HepG2 (cell line): ENCODE measurements around the gene HOXD9. TPM values are rescaled to one million over a fixed set of nuclear protein-coding genes. Genes with fewer than 3 reads are reported as not detected.

Experiments used
- BCL6 ChIP-seq: IDR thresholded peaks from 2 replicates; pipeline ENCODE4 v1.6.1; 2016; ENCODE audit warnings: missing genetic modification reagents, missing compliant biosample characterization
- BORCS8-MEF2B ChIP-seq: sonication (generic); formaldehyde crosslinking; IDR thresholded peaks from 2 replicates; pipeline ENCODE4 v1.8.0; 2022; ENCODE audit warnings: mild to moderate bottlenecking, missing genetic modification reagents
- CENPT ChIP-seq: sonication (generic); formaldehyde crosslinking; IDR thresholded peaks from 2 replicates; pipeline ENCODE4 v1.8.0; 2022; ENCODE audit warnings: low read depth, mild to moderate bottlenecking, moderate library complexity, missing genetic modification reagents
- NRL ChIP-seq: sonication (generic); formaldehyde crosslinking; IDR thresholded peaks from 2 replicates; pipeline ENCODE4 v1.5.0; 2020; ENCODE audit warnings: missing genetic modification reagents, mild to moderate bottlenecking, moderate library complexity, borderline replicate concordance
- PHF5A ChIP-seq: IDR thresholded peaks from one replicate; pipeline ENCODE4 v1.6.1; 2018; ENCODE audit warnings: low read depth, missing genetic modification reagents; ENCODE audit not compliant: unreplicated experiment
- RFX3 ChIP-seq: IDR thresholded peaks from 2 replicates; pipeline ENCODE4 v1.6.1; 2016; ENCODE audit warnings: missing biosample characterization, missing genetic modification reagents
- RXRB ChIP-seq: IDR thresholded peaks from 2 replicates; pipeline ENCODE4 v1.6.1; 2016; ENCODE audit warnings: borderline replicate concordance, missing genetic modification reagents, missing compliant biosample characterization
- SCMH1 ChIP-seq: sonication (generic); formaldehyde crosslinking; IDR thresholded peaks from 2 replicates; pipeline ENCODE4 v1.9.0; 2021; ENCODE audit warnings: missing genetic modification reagents, mild to moderate bottlenecking, borderline replicate concordance
- SOX5 ChIP-seq: IDR thresholded peaks from 2 replicates; pipeline ENCODE4 v1.6.1; 2016; ENCODE audit warnings: borderline replicate concordance
- SP5 ChIP-seq: IDR thresholded peaks from 2 replicates; pipeline ENCODE4 v1.6.1; 2016; ENCODE audit warnings: low read depth, borderline replicate concordance
- SRSF4 ChIP-seq: fragments of 200-400 bp; formaldehyde crosslinking; IDR thresholded peaks from one replicate; pipeline ENCODE4 v1.6.1; 2018; ENCODE audit warnings: mild to moderate bottlenecking, low read depth, low read length, moderate library complexity; ENCODE audit not compliant: poor library complexity, severe bottlenecking
- TBX3 ChIP-seq: fragments of 450-650 bp; IDR thresholded peaks from 2 replicates; pipeline ENCODE4 v1.6.1; 2017; ENCODE audit warnings: antibody characterized with exemption, mild to moderate bottlenecking, inconsistent platforms, borderline replicate concordance
- ZNF572 ChIP-seq: sonication (generic); formaldehyde crosslinking; IDR thresholded peaks from 2 replicates; pipeline ENCODE4 v1.5.1; 2020; ENCODE audit warnings: mild to moderate bottlenecking, missing genetic modification reagents
- ZNF720 ChIP-seq: sonication (generic); formaldehyde crosslinking; IDR thresholded peaks from 2 replicates; pipeline ENCODE4 v1.4.0; 2020; ENCODE audit warnings: missing genetic modification reagents
- polyA plus RNA-seq, 8 experiments: library from polyadenylated mRNA; depleted of rRNA in 3 of 8; stranded (reverse) in 7 of 8; unstranded in 1 of 8; fragments of >200 nt; fragmentation: Illumina TruSeq in 4 of 8; extraction: Trizol in 4 of 8; gene quantifications; 2 replicates each; pipeline versions ENCODE4 v1.2.1 to v1.2.3, GENCODE V29; 2011 to 2016; ENCODE audit warnings: low read depth in 4 of 8, missing spikeins in 1 of 8, mixed read lengths in 1 of 8; ENCODE audit not compliant: insufficient read depth in 1 of 8
- total RNA-seq, 5 experiments: library from RNA; depleted of rRNA; stranded (reverse); fragments of >200 nt; fragmentation: Illumina TruSeq; extraction: Trizol; gene quantifications; 2 replicates each; pipeline ENCODE4 v1.2.3, GENCODE V29; 2016; ENCODE audit warnings: low read depth in 1 of 5
- TF ChIP-seq, protein P1 (sequence below): sonication (generic); formaldehyde crosslinking; conservative IDR thresholded peaks from 2 replicates; pipeline ENCODE4 v1.4.0; 2020; ENCODE audit warnings: missing genetic modification reagents
- TF ChIP-seq, protein P2 (sequence below), 2 experiments: sonication (generic) in 1 of 2; formaldehyde crosslinking in 1 of 2; IDR thresholded peaks; 2 replicates each; pipeline versions ENCODE4 v1.6.1 to v1.9.0; 2014 to 2022; ENCODE audit warnings: antibody characterized with exemption in 1 of 2, borderline replicate concordance in 1 of 2, inconsistent platforms in 1 of 2, low read depth in 1 of 2, missing genetic modification reagents in 1 of 2
- TF ChIP-seq, protein P3 (sequence below): sonication (generic); formaldehyde crosslinking; IDR thresholded peaks from 2 replicates; pipeline ENCODE4 v1.5.0; 2020; ENCODE audit warnings: missing genetic modification reagents

Gene HOXD9
- total and polyA plus RNA-seq, 2 of the 13 experiments (the other 11 are each of a cell fraction or from before 2014, with no cell fraction given): not detected

DNA sequence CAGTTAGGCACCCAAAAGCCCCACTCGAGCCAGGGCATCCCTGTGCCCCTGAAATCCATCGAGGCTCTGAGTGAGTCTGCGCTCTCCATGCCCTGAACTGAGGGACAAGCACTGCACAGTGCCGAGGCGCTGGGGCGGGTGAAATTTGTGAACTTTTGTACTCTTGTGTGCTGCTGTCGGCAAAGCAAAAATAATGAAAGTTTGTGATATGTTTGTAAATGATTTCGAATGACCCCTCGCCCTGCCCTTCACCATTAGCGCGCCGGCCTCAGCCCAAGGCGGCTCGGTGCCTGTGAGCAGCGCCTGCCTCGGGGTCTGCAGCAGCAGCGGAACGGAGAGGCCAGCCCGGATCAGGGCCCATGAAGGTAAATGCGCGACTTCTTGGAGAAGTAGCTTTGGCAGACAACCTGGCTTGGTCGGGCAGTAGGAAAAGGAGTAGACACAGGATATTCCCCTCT, 27.0 kb downstream of the HOXD9 start (continued):
- TF ChIP-seq RXRB (CRISPR knock-in tag) (no peak), TBX3 (no peak), SP5 (CRISPR knock-in tag) (no peak), SCMH1 (CRISPR knock-in tag) (no peak), NRL (CRISPR knock-in tag) (0 out of 2 replicates have a peak, but pooled peaks have one; percentile 20), ZNF720 (CRISPR knock-in tag) (no peak), SOX5 (CRISPR knock-in tag) (no peak), BCL6 (CRISPR knock-in tag) (no peak), PHF5A (CRISPR knock-in tag) (no peak), ZNF572 (0 out of 2 replicates have a peak, but pooled peaks have one; percentile 23), RFX3 (CRISPR knock-in tag) (no peak), CENPT (no peak), BORCS8-MEF2B (CRISPR knock-in tag) (no peak), SRSF4 (no peak)
- TF ChIP-seq, protein P1, sequence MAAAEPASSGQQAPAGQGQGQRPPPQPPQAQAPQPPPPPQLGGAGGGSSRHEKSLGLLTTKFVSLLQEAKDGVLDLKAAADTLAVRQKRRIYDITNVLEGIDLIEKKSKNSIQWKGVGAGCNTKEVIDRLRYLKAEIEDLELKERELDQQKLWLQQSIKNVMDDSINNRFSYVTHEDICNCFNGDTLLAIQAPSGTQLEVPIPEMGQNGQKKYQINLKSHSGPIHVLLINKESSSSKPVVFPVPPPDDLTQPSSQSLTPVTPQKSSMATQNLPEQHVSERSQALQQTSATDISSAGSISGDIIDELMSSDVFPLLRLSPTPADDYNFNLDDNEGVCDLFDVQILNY (CRISPR knock-in tag): no peak
- TF ChIP-seq, protein P2, sequence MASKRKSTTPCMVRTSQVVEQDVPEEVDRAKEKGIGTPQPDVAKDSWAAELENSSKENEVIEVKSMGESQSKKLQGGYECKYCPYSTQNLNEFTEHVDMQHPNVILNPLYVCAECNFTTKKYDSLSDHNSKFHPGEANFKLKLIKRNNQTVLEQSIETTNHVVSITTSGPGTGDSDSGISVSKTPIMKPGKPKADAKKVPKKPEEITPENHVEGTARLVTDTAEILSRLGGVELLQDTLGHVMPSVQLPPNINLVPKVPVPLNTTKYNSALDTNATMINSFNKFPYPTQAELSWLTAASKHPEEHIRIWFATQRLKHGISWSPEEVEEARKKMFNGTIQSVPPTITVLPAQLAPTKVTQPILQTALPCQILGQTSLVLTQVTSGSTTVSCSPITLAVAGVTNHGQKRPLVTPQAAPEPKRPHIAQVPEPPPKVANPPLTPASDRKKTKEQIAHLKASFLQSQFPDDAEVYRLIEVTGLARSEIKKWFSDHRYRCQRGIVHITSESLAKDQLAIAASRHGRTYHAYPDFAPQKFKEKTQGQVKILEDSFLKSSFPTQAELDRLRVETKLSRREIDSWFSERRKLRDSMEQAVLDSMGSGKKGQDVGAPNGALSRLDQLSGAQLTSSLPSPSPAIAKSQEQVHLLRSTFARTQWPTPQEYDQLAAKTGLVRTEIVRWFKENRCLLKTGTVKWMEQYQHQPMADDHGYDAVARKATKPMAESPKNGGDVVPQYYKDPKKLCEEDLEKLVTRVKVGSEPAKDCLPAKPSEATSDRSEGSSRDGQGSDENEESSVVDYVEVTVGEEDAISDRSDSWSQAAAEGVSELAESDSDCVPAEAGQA (IDR thresholded peaks at IDR 0.05; ENCODE audit: low read depth): no peak
- TF ChIP-seq, protein P2 (CRISPR knock-in tag; IDR thresholded peaks at IDR 0.05; ENCODE audit: borderline replicate concordance): no peak
- TF ChIP-seq, protein P3, sequence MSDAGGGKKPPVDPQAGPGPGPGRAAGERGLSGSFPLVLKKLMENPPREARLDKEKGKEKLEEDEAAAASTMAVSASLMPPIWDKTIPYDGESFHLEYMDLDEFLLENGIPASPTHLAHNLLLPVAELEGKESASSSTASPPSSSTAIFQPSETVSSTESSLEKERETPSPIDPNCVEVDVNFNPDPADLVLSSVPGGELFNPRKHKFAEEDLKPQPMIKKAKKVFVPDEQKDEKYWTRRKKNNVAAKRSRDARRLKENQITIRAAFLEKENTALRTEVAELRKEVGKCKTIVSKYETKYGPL (CRISPR knock-in tag): no peak
